Cardiac fibroblast (primary cell): ENCODE measurements around the gene NBPF6.
"Not testable (repeated sequence)": the region's sequence is repeated elsewhere in the genome, so short reads cannot be mapped to it uniquely, and the experiment has no call there.

ENCODE experiments used
- DNase-seq, 2 donors: peaks; one replicate each; pipeline versions ENCODE4 v3.0.0 to v3.0.0-alpha.2; 2010; ENCODE audit warnings: low read depth in 2 of 2
- H3K4me3 ChIP-seq, 2 donors: replicated peaks in 1 of 2; 1 replicate in 1 of 2; 2 replicates in 1 of 2; pipeline ENCODE4 v1.5.1; 2011; ENCODE audit warnings: low read depth in 2 of 2, low read length in 2 of 2, mild to moderate bottlenecking in 2 of 2, moderate library complexity in 1 of 2
- TF ChIP-seq, protein P1 (sequence below): IDR thresholded peaks from one replicate; pipeline ENCODE4 v1.5.1; 2011; ENCODE audit warnings: low read depth, mild to moderate bottlenecking, low read length, inconsistent platforms

The NBPF6 gene

DNA sequence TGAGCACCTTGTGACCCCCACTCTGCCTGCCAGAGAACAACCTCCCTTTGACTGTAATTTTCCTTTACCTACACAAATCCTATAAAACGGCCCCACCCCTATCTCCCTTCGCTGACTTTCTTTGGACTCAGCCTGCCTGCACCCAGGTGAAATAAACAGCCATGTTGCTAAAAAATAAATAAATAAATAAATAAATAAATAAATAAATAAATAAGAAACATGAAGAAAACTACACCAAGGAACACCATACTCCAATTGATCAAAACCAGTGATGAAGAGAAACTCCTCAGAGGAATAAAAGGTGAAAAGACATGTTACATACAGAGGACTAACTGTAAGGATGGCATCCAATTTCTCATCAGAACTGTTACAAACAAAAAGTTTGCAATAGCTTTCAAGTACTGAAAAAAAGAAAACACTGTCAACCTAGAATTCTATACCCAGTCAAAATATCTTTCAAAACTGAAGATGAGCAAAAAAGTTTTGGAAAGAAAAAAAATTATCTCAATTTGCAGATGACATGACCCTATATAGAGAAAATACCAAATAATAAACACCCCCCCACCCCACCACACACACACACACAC, 28.4 kb downstream of the NBPF6 start:
- TF ChIP-seq, protein P1, sequence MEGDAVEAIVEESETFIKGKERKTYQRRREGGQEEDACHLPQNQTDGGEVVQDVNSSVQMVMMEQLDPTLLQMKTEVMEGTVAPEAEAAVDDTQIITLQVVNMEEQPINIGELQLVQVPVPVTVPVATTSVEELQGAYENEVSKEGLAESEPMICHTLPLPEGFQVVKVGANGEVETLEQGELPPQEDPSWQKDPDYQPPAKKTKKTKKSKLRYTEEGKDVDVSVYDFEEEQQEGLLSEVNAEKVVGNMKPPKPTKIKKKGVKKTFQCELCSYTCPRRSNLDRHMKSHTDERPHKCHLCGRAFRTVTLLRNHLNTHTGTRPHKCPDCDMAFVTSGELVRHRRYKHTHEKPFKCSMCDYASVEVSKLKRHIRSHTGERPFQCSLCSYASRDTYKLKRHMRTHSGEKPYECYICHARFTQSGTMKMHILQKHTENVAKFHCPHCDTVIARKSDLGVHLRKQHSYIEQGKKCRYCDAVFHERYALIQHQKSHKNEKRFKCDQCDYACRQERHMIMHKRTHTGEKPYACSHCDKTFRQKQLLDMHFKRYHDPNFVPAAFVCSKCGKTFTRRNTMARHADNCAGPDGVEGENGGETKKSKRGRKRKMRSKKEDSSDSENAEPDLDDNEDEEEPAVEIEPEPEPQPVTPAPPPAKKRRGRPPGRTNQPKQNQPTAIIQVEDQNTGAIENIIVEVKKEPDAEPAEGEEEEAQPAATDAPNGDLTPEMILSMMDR = no peak
- no peak overlapping the region for H3K4me3 ChIP-seq

DNA sequence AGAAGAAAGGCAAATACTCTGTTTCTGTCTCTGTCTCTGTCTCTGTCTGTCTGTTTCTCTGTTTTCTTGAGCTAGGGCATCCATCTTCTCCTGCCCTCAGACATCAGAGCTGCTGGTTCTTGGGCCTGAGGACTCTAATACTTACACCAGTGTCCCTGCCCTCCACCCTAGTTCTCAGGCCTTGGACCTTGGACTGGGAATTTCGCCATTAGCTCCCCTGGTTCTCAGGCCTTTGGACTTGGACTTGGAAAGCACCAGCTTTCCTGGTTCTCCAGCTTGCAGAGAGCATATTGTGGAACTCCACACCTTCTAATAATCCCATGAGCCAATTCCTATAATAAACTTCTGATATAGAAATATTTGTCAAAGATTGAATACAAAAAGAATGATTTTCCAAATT, 32.6 kb downstream of the NBPF6 start:
- no peak overlapping the region for H3K4me3 ChIP-seq
- no peak for DNase-seq
- TF ChIP-seq, protein P1 = no peak

More for the DNA sequence above, 28.4 kb downstream of the NBPF6 start:
- DNase-seq = no peak

DNA sequence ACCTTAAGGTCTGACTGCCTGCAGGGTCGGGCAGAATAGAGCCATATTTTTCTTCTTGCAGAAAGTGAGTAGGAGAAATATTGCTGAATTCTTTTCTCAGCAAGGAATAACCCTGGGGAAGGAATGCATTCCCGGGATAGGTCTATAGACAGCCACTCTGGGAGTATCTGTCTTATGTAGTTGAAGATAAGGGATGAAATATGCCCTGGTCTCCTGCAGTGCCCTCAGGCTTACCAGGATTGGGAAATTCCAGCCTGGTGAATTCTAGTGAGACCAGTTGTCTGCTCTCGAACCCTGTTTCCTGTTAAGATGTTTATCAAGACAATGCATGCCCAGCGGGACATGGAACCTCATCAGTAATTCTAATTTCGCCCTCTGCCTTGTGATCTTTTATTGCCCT, 35.8 kb downstream of the NBPF6 start:
- not testable (repeated sequence) for H3K4me3 ChIP-seq, DNase-seq

DNA sequence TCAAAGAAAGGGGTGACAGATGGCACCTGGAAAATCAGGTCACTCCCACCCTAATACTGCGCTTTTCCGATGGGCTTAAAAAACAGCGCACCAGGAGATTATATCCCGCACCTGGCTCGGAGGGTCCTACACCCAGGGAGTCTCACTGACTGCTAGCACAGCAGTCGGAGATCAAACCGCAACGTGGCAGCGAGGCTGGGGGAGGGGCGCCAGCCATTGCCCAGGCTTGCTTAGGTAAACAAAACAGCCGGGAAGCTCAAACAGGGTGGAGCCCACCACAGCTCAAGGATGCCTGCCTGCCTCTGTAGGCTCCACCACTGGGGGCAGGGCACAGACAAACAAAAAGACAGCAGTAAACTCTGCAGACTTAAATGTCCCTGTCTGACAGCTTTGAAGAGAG, 36.6 kb downstream of the NBPF6 start:
- not testable (repeated sequence) for H3K4me3 ChIP-seq, DNase-seq

DNA sequence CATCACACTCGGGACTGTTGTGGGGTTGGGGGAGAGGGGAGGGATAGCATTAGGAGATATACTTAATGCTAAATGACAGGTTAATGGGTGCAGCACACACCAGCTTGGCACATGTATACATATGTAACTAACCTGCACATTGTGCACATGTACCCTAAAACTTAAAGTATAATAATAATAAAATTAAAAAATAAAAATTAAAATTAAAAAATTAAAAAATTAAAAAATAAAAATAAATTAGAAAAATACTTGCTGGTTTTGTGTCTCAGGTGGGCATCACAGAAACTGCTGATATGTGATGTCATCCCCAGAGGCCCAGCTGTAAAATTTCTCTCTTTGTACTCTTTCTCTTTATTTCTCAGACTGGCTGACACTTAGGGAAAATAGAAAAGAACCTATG, 44.9 kb downstream of the NBPF6 start:
- not testable (repeated sequence) for H3K4me3 ChIP-seq, DNase-seq

DNA sequence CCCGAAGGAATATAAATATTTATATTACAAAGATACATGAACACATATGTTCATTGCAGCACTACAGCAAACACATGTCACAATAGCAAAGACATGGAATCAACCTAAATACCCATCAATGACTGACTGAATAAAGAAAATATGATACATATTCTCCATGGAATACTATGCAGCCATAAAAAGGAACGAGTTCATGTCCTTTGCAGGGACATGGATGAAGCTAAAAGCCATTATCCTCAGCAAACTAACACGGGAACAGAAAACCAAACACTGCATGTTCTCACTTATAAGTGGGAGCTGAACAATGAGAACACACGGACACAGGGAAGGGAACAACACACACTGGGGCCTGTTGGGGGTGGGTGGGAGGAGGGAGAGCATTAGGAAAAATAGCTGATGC, 46.7 kb downstream of the NBPF6 start:
- not testable (repeated sequence) for DNase-seq, H3K4me3 ChIP-seq

DNA sequence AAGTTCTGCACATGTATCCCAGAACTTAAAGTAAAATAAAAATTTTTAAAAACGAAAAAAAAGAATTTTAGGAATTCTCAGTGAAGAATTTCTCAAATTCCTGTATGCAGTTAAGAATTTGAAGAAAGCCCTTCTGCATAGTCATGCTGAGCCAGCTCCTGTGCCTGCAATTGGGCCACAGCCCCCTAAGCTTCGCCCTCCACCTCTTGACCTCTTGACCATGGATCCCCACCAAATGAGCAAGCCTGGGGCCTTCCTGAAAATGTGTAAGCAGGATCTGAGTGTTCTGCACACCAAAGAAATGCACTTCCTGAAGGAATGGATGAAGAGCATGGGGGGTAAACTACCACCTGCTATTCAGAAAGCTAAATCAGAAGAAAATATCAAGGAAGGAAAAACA, 52.0 kb downstream of the NBPF6 start:
- no peak overlapping the region for H3K4me3 ChIP-seq
- TF ChIP-seq, protein P1 = no peak
- DNase-seq = no peak

DNA sequence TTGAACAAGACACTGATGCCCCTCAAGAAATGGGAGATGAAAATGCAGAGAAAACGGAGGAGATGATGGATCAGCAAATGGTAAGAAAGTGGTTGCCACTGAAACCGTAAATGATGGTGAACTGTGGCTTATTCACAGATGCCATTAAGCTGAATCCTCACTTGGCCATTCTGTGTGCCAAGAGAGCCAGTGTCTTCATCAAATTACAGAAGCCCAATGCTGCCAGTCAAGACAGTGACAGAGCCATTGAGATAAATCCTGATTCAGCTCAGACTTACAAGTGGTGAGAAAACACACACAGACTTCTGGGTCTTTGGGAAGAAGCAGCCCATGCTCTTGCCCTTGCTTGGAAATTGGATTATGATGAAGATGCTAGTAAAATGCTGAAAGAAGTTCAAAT, 52.5 kb downstream of the NBPF6 start:
- no peak overlapping the region for H3K4me3 ChIP-seq
- peak; percentile 15 to 49 for DNase-seq
- TF ChIP-seq, protein P1 = no peak

DNA sequence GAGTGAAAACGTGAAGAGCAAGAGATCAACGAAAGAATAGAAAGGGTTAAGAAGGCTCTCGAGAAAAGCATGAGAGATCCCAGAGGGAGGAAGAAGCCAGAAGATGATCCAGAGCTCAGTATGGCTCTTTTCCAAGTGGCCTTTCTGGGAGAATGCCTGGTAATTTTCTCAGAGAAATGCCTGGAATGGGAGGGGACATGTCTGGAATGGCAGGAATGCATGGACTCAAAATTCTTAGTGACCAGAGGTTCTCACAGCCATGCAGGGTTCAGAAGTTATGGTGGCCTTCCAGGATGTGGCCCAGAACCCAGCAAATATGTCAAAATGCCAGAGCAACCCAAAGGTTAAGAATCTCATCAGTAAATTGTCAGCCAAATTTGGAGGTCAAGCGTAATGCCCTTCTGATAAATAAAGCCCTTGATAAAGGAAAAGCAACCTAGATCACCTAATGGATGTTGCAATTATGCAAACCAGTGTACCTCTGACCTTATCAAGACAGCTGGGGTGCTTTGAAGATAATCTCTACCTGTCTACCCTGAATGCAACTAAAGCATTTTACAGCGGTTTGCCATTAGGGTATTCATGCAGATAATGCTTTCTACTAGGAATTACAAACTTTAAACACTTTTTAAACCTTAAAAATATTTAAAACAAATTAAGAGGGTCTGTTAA, 53.1 kb downstream of the NBPF6 start:
- TF ChIP-seq, protein P1 = no peak
- no peak overlapping the region for H3K4me3 ChIP-seq
- DNase-seq = peak; percentile 69 to 88
